ENCODE data around the gene ORM2.

The ORM2 gene

GRCh38 chr9:114291886-114292590, 37.6 kb upstream of the ORM2 start:
- DNase-seq (ENCODE audit: low read depth in 1 of 2, low spot score in 1 of 2) = no peak

GRCh38 chr9:114294664-114295063, 35.0 kb upstream of the ORM2 start:
- no peak for DNase-seq (ENCODE audit: low read depth in 1 of 2, low spot score in 1 of 2)

GRCh38 chr9:114296338-114296737, 33.3 kb upstream of the ORM2 start:
- no peak for DNase-seq (ENCODE audit: low read depth in 1 of 2, low spot score in 1 of 2)

- DNase-seq (ENCODE audit: low read depth in 1 of 2, low spot score in 1 of 2) = no peak
These were observed 30.1 kb upstream of the ORM2 start for GRCh38 chr9:114299286-114300152.

- DNase-seq (ENCODE audit: low read depth in 1 of 2, low spot score in 1 of 2) = no peak
These were observed 29.4 kb upstream of the ORM2 start for GRCh38 chr9:114300153-114300845.

- no peak for DNase-seq (ENCODE audit: low read depth in 1 of 2, low spot score in 1 of 2)
These were observed 28.5 kb upstream of the ORM2 start for GRCh38 chr9:114300846-114301797.

- no peak for DNase-seq (ENCODE audit: low read depth in 1 of 2, low spot score in 1 of 2)
These were observed 27.7 kb upstream of the ORM2 start for GRCh38 chr9:114301798-114302565.

- no peak for DNase-seq (ENCODE audit: low read depth in 1 of 2, low spot score in 1 of 2)
These were observed 26.9 kb upstream of the ORM2 start for GRCh38 chr9:114302727-114303126.

- DNase-seq (ENCODE audit: low read depth in 1 of 2, low spot score in 1 of 2) = no peak
These were observed 26.1 kb upstream of the ORM2 start for GRCh38 chr9:114303571-114303970.

- no peak for DNase-seq (ENCODE audit: low read depth in 1 of 2, low spot score in 1 of 2)
These were observed 25.7 kb upstream of the ORM2 start for GRCh38 chr9:114303977-114304376.

- DNase-seq (ENCODE audit: low read depth in 1 of 2, low spot score in 1 of 2) = no peak
These were observed 25.1 kb upstream of the ORM2 start for GRCh38 chr9:114304416-114305188.

GRCh38 chr9:114307899-114308267, 21.8 kb upstream of the ORM2 start:
- DNase-seq (ENCODE audit: low read depth in 1 of 2, low spot score in 1 of 2) = no peak

- DNase-seq (ENCODE audit: low read depth in 1 of 2, low spot score in 1 of 2) = no peak
These were observed 21.2 kb upstream of the ORM2 start for GRCh38 chr9:114308361-114308950.

GRCh38 chr9:114309096-114309495, 20.6 kb upstream of the ORM2 start:
- no peak for DNase-seq (ENCODE audit: low read depth in 1 of 2, low spot score in 1 of 2)

GRCh38 chr9:114310471-114311450, 18.9 kb upstream of the ORM2 start:
- no peak for DNase-seq (ENCODE audit: low read depth in 1 of 2, low spot score in 1 of 2)

- no peak for DNase-seq (ENCODE audit: low read depth in 1 of 2, low spot score in 1 of 2)
These were observed 17.8 kb upstream of the ORM2 start for GRCh38 chr9:114311571-114312512.

- no peak for DNase-seq (ENCODE audit: low read depth in 1 of 2, low spot score in 1 of 2)
These were observed 17.2 kb upstream of the ORM2 start for GRCh38 chr9:114312513-114312875.
